ENCODE data around the gene BORCS6. TPM values are rescaled to one million over a fixed set of nuclear protein-coding genes. Genes with fewer than 3 reads are reported as not detected.

The BORCS6 gene
- total and polyA plus RNA-seq, 2 of the 13 experiments (the other 11 are each of a cell fraction or from before 2014, with no cell fraction given) = 2.0 to 5.1 TPM

GRCh38 chr17:8209907-8210760, 20.2 kb upstream of the BORCS6 start, which contains the start of gene AURKB (continued):
- TF ChIP-seq, protein P1, sequence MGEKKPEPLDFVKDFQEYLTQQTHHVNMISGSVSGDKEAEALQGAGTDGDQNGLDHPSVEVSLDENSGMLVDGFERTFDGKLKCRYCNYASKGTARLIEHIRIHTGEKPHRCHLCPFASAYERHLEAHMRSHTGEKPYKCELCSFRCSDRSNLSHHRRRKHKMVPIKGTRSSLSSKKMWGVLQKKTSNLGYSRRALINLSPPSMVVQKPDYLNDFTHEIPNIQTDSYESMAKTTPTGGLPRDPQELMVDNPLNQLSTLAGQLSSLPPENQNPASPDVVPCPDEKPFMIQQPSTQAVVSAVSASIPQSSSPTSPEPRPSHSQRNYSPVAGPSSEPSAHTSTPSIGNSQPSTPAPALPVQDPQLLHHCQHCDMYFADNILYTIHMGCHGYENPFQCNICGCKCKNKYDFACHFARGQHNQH (CRISPR knock-in tag; IDR thresholded peaks at IDR 0.05) = no peak
- peak; percentile 69; the same call in 1 of the 2 replicates for TF ChIP-seq ZSCAN22 (CRISPR knock-in tag; IDR thresholded peaks at IDR 0.05)
- TF ChIP-seq JUN (CRISPR knock-in tag; IDR thresholded peaks at IDR 0.05) = no peak
- TF ChIP-seq THAP11 (CRISPR knock-in tag; IDR thresholded peaks at IDR 0.05) = 0 out of 2 replicates have a peak, but pooled peaks have one; percentile 7
- TF ChIP-seq KDM5A (IDR thresholded peaks at IDR 0.05; ENCODE audit: borderline replicate concordance, low read length) = peak; percentile 88
- TF ChIP-seq, protein P2, sequence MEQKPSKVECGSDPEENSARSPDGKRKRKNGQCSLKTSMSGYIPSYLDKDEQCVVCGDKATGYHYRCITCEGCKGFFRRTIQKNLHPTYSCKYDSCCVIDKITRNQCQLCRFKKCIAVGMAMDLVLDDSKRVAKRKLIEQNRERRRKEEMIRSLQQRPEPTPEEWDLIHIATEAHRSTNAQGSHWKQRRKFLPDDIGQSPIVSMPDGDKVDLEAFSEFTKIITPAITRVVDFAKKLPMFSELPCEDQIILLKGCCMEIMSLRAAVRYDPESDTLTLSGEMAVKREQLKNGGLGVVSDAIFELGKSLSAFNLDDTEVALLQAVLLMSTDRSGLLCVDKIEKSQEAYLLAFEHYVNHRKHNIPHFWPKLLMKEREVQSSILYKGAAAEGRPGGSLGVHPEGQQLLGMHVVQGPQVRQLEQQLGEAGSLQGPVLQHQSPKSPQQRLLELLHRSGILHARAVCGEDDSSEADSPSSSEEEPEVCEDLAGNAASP (CRISPR knock-in tag; IDR thresholded peaks at IDR 0.05; ENCODE audit: borderline replicate concordance) = no peak; the same call in 1 of the 2 replicates
- TF ChIP-seq MATR3 (CRISPR knock-in tag; IDR thresholded peaks at IDR 0.05) = no peak

- FAIRE-seq (no peak), DNase-seq (ENCODE audit: low spot score) (no peak), ATAC-seq (no peak)
- Histone ChIP-seq H3K27ac (ENCODE audit: extremely low read length, insufficient read depth, low read length) (no peak overlapping the region), H3K36me3 (replicated peaks in 1 of 2; ENCODE audit: control insufficient read depth in 1 of 2, insufficient read depth in 2 of 2, low read length in 2 of 2) (peaks cover 1 to 37% of the 10 kb centered on the region in 2 experiments; a peak in 4 of 5 replicates), H3K4me3 (replicated peaks in 1 of 3; ENCODE audit: insufficient read depth in 1 of 3, low read depth in 2 of 3, low read length in 3 of 3) (no peak overlapping the region), H3K4me1 (ENCODE audit: insufficient read depth, low read length) (peaks cover 14% of the 10 kb centered on the region), H3K27me3 (ENCODE audit: control insufficient read depth in 1 of 2, insufficient read depth in 2 of 2, low read length in 2 of 2) (no peaks in the 10 kb centered on the region; a peak in 1 of 5 replicates), H3K9ac (ENCODE audit: insufficient read depth, low read depth, low read length) (no peak overlapping the region), H3K9me3 (ENCODE audit: low read length) (no peaks in the 10 kb centered on the region), H4K20me1 (ENCODE audit: insufficient read depth, low read length) (no peaks in the 10 kb centered on the region), H3K4me2 (ENCODE audit: low read depth, low read length) (no peak overlapping the region), H2AFZ (ENCODE audit: low read length) (no peak overlapping the region), H3K79me2 (ENCODE audit: insufficient read depth, low read length) (peaks cover 28% of the 10 kb centered on the region)
- intact Hi-C loops (cut with micrococcal nuclease; ENCODE audit: unreplicated experiment) = no loop called here
- ChIA-PET POLR2A (no interaction called here), CTCF (ENCODE audit: low intra/inter-chr PET ratio, low total read pairs) (no interaction called here)
- no TSS peak for BruUV-seq (replicated peaks)
- in situ Hi-C loops (cut with HindIII; ENCODE audit: extremely low pct_ligation_motif_present, low pct_unique_long_range_greater_than_20kb) = no loop called here
- WGBS (ENCODE audit: low lambda C conversion rate) = 99% methylated on average over 12 of the region's 12 CpGs
- no peak for TF ChIP-seq ZBTB25 (CRISPR knock-in tag; IDR thresholded peaks at IDR 0.05)
- no peak for TF ChIP-seq FOXJ3 (CRISPR knock-in tag; IDR thresholded peaks at IDR 0.05; ENCODE audit: borderline replicate concordance)
- no peak for TF ChIP-seq ZNF510 (CRISPR knock-in tag; IDR thresholded peaks at IDR 0.05; ENCODE audit: low read depth)
- no peak for TF ChIP-seq CBX1 (IDR thresholded peaks at IDR 0.05; ENCODE audit: low read depth)
- TF ChIP-seq, protein P3, sequence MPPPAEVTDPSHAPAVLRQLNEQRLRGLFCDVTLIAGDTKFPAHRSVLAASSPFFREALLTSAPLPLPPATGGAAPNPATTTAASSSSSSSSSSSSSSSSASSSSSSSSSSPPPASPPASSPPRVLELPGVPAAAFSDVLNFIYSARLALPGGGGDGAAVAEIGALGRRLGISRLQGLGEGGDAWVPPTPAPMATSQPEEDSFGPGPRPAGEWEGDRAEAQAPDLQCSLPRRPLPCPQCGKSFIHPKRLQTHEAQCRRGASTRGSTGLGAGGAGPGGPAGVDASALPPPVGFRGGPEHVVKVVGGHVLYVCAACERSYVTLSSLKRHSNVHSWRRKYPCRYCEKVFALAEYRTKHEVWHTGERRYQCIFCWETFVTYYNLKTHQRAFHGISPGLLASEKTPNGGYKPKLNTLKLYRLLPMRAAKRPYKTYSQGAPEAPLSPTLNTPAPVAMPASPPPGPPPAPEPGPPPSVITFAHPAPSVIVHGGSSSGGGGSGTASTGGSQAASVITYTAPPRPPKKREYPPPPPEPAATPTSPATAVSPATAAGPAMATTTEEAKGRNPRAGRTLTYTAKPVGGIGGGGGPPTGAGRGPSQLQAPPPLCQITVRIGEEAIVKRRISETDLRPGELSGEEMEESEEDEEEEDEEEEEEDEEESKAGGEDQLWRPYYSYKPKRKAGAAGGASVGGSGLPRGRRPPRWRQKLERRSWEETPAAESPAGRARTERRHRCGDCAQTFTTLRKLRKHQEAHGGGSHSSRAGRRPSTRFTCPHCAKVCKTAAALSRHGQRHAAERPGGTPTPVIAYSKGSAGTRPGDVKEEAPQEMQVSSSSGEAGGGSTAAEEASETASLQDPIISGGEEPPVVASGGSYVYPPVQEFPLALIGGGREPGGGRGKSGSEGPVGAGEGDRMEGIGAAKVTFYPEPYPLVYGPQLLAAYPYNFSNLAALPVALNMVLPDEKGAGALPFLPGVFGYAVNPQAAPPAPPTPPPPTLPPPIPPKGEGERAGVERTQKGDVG (CRISPR knock-in tag; IDR thresholded peaks at IDR 0.05; ENCODE audit: borderline replicate concordance) = no peak
- no peak for TF ChIP-seq ZNF354B (CRISPR knock-in tag; IDR thresholded peaks at IDR 0.05)
- no peak for TF ChIP-seq ZNF703 (CRISPR knock-in tag; IDR thresholded peaks at IDR 0.05; ENCODE audit: borderline replicate concordance)
- TF ChIP-seq ZFP36 (IDR thresholded peaks at IDR 0.05; ENCODE audit: borderline replicate concordance, low read depth, low read length, partially characterized antibody) = no peak
Measured at GRCh38 chr17:8206536-8206935, 16.6 kb upstream of the BORCS6 start.

All from HepG2 (cell line).